Measurements from ENCODE around the gene TMEM231. TPM values are rescaled to one million over a fixed set of nuclear protein-coding genes. Genes with fewer than 3 reads are reported as not detected.
"Not testable (repeated sequence)": the region's sequence is repeated elsewhere in the genome, so short reads cannot be mapped to it uniquely, and the experiment has no call there.

The TMEM231 gene
- total RNA-seq, 1 experiment from 2014 or later = 17.3 TPM

DNA sequence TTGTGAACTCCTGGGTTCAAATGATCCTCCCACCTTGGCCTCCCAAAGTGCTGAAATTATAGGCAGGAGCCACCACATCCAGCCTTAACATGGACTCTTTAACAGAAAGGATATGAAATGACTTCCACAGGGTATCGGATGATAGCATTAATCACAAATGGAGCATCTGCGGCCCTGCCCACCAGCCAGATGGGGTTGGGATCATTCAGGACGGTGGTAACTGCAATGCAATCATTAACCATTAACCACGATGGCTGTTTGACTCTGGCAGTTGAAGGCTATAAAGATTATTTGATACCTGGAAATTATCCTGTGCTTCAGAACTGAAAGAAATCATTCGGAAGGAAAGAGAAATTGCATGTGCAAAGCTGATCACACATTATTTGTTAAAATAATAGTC, 14.8 kb downstream of the TMEM231 start:
- H3K27ac ChIP-seq (ENCODE audit: low read depth, low read length, poor library complexity, severe bottlenecking) = no peak overlapping the region
- no peak for DNase-seq (ENCODE audit: low spot score)
- no peaks in the 10 kb centered on the region for H3K27me3 ChIP-seq (replicated peaks; ENCODE audit: insufficient read depth, low read depth, low read length, poor library complexity)
- TF ChIP-seq, protein P1, sequence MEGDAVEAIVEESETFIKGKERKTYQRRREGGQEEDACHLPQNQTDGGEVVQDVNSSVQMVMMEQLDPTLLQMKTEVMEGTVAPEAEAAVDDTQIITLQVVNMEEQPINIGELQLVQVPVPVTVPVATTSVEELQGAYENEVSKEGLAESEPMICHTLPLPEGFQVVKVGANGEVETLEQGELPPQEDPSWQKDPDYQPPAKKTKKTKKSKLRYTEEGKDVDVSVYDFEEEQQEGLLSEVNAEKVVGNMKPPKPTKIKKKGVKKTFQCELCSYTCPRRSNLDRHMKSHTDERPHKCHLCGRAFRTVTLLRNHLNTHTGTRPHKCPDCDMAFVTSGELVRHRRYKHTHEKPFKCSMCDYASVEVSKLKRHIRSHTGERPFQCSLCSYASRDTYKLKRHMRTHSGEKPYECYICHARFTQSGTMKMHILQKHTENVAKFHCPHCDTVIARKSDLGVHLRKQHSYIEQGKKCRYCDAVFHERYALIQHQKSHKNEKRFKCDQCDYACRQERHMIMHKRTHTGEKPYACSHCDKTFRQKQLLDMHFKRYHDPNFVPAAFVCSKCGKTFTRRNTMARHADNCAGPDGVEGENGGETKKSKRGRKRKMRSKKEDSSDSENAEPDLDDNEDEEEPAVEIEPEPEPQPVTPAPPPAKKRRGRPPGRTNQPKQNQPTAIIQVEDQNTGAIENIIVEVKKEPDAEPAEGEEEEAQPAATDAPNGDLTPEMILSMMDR (conservative IDR thresholded peaks at IDR 0.05; ENCODE audit: low read depth, low read length) = no peak
- TF ChIP-seq EZH2 (IDR thresholded peaks at IDR 0.05; ENCODE audit: borderline replicate concordance, low read depth, low read length, poor library complexity, severe bottlenecking) = no peak
- intact Hi-C loops (cut with micrococcal nuclease; ENCODE audit: unreplicated experiment) = no loop called here
- peaks cover 7% of the 10 kb centered on the region for H3K36me3 ChIP-seq (ENCODE audit: insufficient read depth, low read length, poor library complexity, severe bottlenecking)
- H3K4me3 ChIP-seq (ENCODE audit: low read depth, low read length, poor library complexity, severe bottlenecking) = no peak overlapping the region
- ChIA-PET CTCF (no interaction called here), POLR2A (ENCODE audit: low non-redundant PET) (no interaction called here)
- BruUV-seq (replicated peaks) = no TSS peak
- H3K9me3 ChIP-seq (ENCODE audit: low read depth, low read length, poor library complexity, severe bottlenecking) = no peaks in the 10 kb centered on the region
- H3K4me1 ChIP-seq (ENCODE audit: insufficient read depth, low read length, poor library complexity, severe bottlenecking) = no peaks in the 10 kb centered on the region

DNA sequence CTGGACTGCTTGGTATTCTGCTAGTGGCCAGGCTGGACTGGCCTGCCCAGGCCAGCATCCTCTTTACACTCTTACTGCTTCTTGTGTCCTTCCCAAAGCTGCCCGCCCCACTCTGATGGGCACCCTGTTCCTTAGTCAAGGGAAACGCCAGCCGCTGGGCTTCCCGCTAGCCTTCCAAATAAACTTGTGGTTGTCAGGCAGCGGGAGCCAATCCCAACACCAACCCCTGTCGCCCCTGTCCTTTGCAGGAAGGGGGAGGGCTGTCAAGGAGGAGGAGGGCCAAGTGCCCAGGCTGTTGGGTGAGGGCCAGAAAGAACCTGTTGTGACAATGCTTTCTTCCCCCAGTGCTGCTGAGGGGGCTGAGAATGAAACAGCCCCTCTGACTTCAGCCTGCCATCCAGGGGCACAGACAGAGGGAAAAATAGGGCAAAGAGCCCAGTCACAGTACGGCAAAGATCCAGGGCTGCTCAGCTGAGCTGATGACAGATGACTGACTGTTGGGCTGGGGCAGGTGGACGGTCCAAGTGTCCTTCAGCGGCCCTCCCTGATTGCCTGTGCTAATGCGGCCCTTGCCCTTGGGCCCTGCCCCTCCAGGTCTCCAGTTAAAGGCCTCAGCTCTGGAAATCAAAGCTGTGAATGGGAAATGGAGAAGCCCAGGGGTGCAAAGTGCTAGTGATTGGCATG, 17.0 kb downstream of the TMEM231 start:
- H3K36me3 ChIP-seq (ENCODE audit: insufficient read depth, low read length, poor library complexity, severe bottlenecking); H3K9me3 ChIP-seq (ENCODE audit: low read depth, low read length, poor library complexity, severe bottlenecking); CTCF ChIA-PET; POLR2A ChIA-PET (ENCODE audit: low non-redundant PET); H3K27ac ChIP-seq (ENCODE audit: low read depth, low read length, poor library complexity, severe bottlenecking); DNase-seq (ENCODE audit: low spot score); BruUV-seq (replicated peaks); H3K27me3 ChIP-seq (replicated peaks; ENCODE audit: insufficient read depth, low read depth, low read length, poor library complexity); H3K4me1 ChIP-seq (ENCODE audit: insufficient read depth, low read length, poor library complexity, severe bottlenecking); H3K4me3 ChIP-seq (ENCODE audit: low read depth, low read length, poor library complexity, severe bottlenecking); intact Hi-C loops (cut with micrococcal nuclease; ENCODE audit: unreplicated experiment): not testable (repeated sequence)

DNA sequence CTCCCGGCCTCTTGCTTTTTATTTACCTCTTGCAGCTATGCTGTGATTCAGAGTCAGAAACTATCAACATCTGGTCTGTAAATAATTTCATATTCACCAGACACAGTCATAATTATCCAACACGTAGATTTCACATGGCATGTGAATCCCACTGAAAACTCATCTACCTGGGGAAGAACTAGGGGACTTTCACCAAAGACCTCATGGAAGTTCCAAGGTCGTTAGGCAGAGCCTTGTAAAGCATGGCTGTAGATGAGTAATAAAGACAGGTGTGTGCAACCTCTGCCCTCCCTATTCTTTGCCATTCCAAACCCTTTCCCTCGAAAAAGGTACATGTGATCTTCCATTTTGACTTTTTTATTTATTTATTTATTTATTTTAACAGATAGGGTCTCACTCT, 18.3 kb downstream of the TMEM231 start:
- Histone ChIP-seq H3K4me1 (ENCODE audit: insufficient read depth, low read length, poor library complexity, severe bottlenecking) (no peaks in the 10 kb centered on the region), H3K4me3 (ENCODE audit: low read depth, low read length, poor library complexity, severe bottlenecking) (no peak overlapping the region), H3K36me3 (ENCODE audit: insufficient read depth, low read length, poor library complexity, severe bottlenecking) (peaks cover 7% of the 10 kb centered on the region), H3K27me3 (replicated peaks; ENCODE audit: insufficient read depth, low read depth, low read length, poor library complexity) (no peaks in the 10 kb centered on the region), H3K9me3 (ENCODE audit: low read depth, low read length, poor library complexity, severe bottlenecking) (no peaks in the 10 kb centered on the region), H3K27ac (ENCODE audit: low read depth, low read length, poor library complexity, severe bottlenecking) (no peak overlapping the region)
- intact Hi-C loops (cut with micrococcal nuclease; ENCODE audit: unreplicated experiment) = no loop called here
- no TSS peak for BruUV-seq (replicated peaks)
- CTCF ChIA-PET = interaction anchor here (0.6 to 1.8 kb wide), 2 partner anchors 20 to 46 kb away, joined by 3 to 4 read pairs; no protein-coding TSS in a partner anchor
- POLR2A ChIA-PET (ENCODE audit: low non-redundant PET) = no interaction called here
- DNase-seq (ENCODE audit: low spot score) = no peak
- TF ChIP-seq EZH2 (IDR thresholded peaks at IDR 0.05; ENCODE audit: borderline replicate concordance, low read depth, low read length, poor library complexity, severe bottlenecking) = no peak
- TF ChIP-seq, protein P1 (conservative IDR thresholded peaks at IDR 0.05; ENCODE audit: low read depth, low read length) = no peak

DNA sequence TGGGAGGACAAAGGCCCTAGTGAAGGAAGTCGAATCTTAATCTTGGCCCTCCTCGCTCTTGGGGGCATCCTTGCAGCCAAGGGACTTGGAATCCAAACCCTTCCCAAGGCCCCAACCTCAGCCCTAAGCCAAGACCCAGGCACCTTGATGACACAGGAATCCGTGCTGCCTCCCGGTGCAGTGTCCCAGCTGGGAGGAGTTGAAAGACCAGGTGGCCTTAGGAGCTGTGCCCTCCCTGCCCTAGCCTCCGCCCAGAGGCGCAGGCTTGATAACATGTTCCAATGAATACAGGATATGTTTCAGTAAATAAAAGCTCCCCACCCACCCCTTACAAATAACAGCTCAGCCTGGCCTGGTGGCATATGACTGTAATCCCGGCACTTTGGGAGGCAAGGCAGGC, 20.2 kb downstream of the TMEM231 start, which contains the start of gene CHST5:
Gene CHST5, minus strand, starts transcription at position 208 of the 400 bp plus-strand sequence. CDS start 5,724 bp downstream, outside the sequence.
- intact Hi-C loops (cut with micrococcal nuclease; ENCODE audit: unreplicated experiment) = no loop called here
- Histone ChIP-seq H3K36me3 (ENCODE audit: insufficient read depth, low read length, poor library complexity, severe bottlenecking) (no peaks in the 10 kb centered on the region), H3K27ac (ENCODE audit: low read depth, low read length, poor library complexity, severe bottlenecking) (no peak within 1 kb of the TSS), H3K4me1 (ENCODE audit: insufficient read depth, low read length, poor library complexity, severe bottlenecking) (no peaks in the 10 kb centered on the region), H3K4me3 (ENCODE audit: low read depth, low read length, poor library complexity, severe bottlenecking) (no peak within 1 kb of the TSS), H3K27me3 (replicated peaks; ENCODE audit: insufficient read depth, low read depth, low read length, poor library complexity) (no peaks in the 10 kb centered on the region), H3K9me3 (ENCODE audit: low read depth, low read length, poor library complexity, severe bottlenecking) (no peaks in the 10 kb centered on the region)
- DNase-seq (ENCODE audit: low spot score) = no peak
- no TSS peak for BruUV-seq (replicated peaks)
- CTCF ChIA-PET = interaction anchor here (1.8 kb wide), 1 partner anchor 18 kb away, joined by 4 read pairs; no protein-coding TSS in a partner anchor
- POLR2A ChIA-PET (ENCODE audit: low non-redundant PET) = no interaction called here
- TF ChIP-seq EZH2 (IDR thresholded peaks at IDR 0.05; ENCODE audit: borderline replicate concordance, low read depth, low read length, poor library complexity, severe bottlenecking) = no peak
- TF ChIP-seq, protein P1 (conservative IDR thresholded peaks at IDR 0.05; ENCODE audit: low read depth, low read length) = no peak

All from A673 (cell line).